SK-N-SH (cell line): ENCODE measurements around the gene C1QC. TPM values are rescaled to one million over a fixed set of nuclear protein-coding genes. Genes with fewer than 3 reads are reported as not detected.

Experiments
- CTCF ChIA-PET: fragments of 300-600, 350-600 bp; formaldehyde crosslinking; extraction: SDS; loops from one replicate; lab custom pipeline; 2021; lab: Yijun Ruan, JAX
- POLR2A ChIA-PET: fragments of 350-600 bp; sonication (Branson Sonifier 250); formaldehyde crosslinking; extraction: SDS; loops from one replicate; lab custom pipeline; 2020; ENCODE audit warnings: antibody characterized with exemption, inconsistent platforms; lab: Yijun Ruan, JAX
- DNase-seq: peaks from one replicate; pipeline ENCODE4 v3.0.0; 2012
- H2AFZ ChIP-seq: fragments of 200-600 bp; sonication (generic); 2 replicates; pipeline ENCODE4 v1.8.1; 2016; ENCODE audit warnings: antibody characterized with exemption, mild to moderate bottlenecking, low read depth
- H3F3A ChIP-seq: fragments of 200-600 bp; sonication (generic); replicated peaks from 2 replicates; pipeline ENCODE3; 2016; ENCODE audit warnings: antibody characterized with exemption, mild to moderate bottlenecking; ENCODE audit not compliant: insufficient read depth
- H3K27ac ChIP-seq, 2 experiments: fragments of 200-500 bp in 1 of 2; fragments of 200-600 bp in 1 of 2; sonication (Bioruptor generic) in 1 of 2; sonication (generic), shearing (Covaris generic) in 1 of 2; 2 replicates each; pipeline versions ENCODE4 v1.5.1 to v1.6.1; 2014 to 2016; ENCODE audit warnings: low read depth in 2 of 2, inconsistent platforms in 1 of 2, low read length in 1 of 2, mild to moderate bottlenecking in 1 of 2, mixed read lengths in 1 of 2
- H3K27me3 ChIP-seq: fragments of 200-600 bp; sonication (generic), shearing (Covaris generic); 2 replicates; pipeline ENCODE4 v1.6.1; 2016; ENCODE audit warnings: mixed run types; ENCODE audit not compliant: insufficient read depth
- H3K36me3 ChIP-seq, 2 experiments: fragments of 200-500 bp in 1 of 2; fragments of 200-600 bp in 1 of 2; sonication (Bioruptor generic) in 1 of 2; sonication (generic) in 1 of 2; replicated peaks in 1 of 2; 2 replicates each; pipeline versions ENCODE3 to v1.5.1; 2014 to 2016; ENCODE audit warnings: low read length in 1 of 2, mild to moderate bottlenecking in 1 of 2; ENCODE audit not compliant: insufficient read depth in 2 of 2, control insufficient read depth in 1 of 2
- H3K4me1 ChIP-seq, 2 experiments: fragments of 200-500 bp in 1 of 2; fragments of 200-600 bp in 1 of 2; sonication (Bioruptor generic) in 1 of 2; sonication (generic), shearing (Covaris generic) in 1 of 2; 2 replicates each; pipeline versions ENCODE4 v1.5.1 to v1.6.1; 2014 to 2016; ENCODE audit warnings: low read depth in 1 of 2, low read length in 1 of 2, mixed run types in 1 of 2; ENCODE audit not compliant: insufficient read depth in 2 of 2, control insufficient read depth in 1 of 2
- H3K4me2 ChIP-seq: fragments of 200-600 bp; sonication (generic), shearing (Covaris generic); 2 replicates; pipeline ENCODE4 v1.6.1; 2017; ENCODE audit warnings: mixed run types
- H3K4me3 ChIP-seq, 2 experiments: fragments of 200-500 bp in 1 of 2; fragments of 200-600 bp in 1 of 2; sonication (Bioruptor generic) in 1 of 2; sonication (generic), shearing (Covaris generic) in 1 of 2; 2 replicates each; pipeline versions ENCODE4 v1.5.1 to v1.8.1; 2014 to 2016; ENCODE audit warnings: low read depth in 2 of 2, inconsistent platforms in 1 of 2, low read length in 1 of 2, mild to moderate bottlenecking in 1 of 2, mixed read lengths in 1 of 2, moderate library complexity in 1 of 2
- H3K79me2 ChIP-seq: fragments of 200-600 bp; sonication (generic); 2 replicates; pipeline ENCODE4 v1.8.1; 2017; ENCODE audit warnings: mild to moderate bottlenecking; ENCODE audit not compliant: insufficient read depth
- H3K9ac ChIP-seq: fragments of 200-600 bp; sonication (generic); 2 replicates; pipeline ENCODE4 v1.6.1; 2017; ENCODE audit warnings: mixed run types
- H3K9me2 ChIP-seq: fragments of 200-600 bp; sonication (generic); 2 replicates; pipeline ENCODE4 v1.6.1; 2017; ENCODE audit warnings: mixed run types
- H3K9me3 ChIP-seq: fragments of 200-600 bp; sonication (generic); 2 replicates; pipeline ENCODE4 v1.6.1; 2017; ENCODE audit warnings: mixed run types, mild to moderate bottlenecking, moderate library complexity
- H4K20me1 ChIP-seq: fragments of 200-600 bp; sonication (generic); 2 replicates; pipeline ENCODE4 v1.6.1; 2017; ENCODE audit warnings: mild to moderate bottlenecking, mixed run types; ENCODE audit not compliant: insufficient read depth
- CHD2 ChIP-seq: fragments of 150-350 bp; IDR thresholded peaks from 2 replicates; pipeline ENCODE4 v1.6.1; 2018; ENCODE audit warnings: low read length; ENCODE audit not compliant: partially characterized antibody
- ELF1 ChIP-seq: IDR thresholded peaks from 2 replicates; pipeline ENCODE4 v1.4.0; 2012
- EP300 ChIP-seq, 2 experiments: IDR thresholded peaks; 2 replicates each; pipeline versions ENCODE4 v1.4.0 to v1.6.1; 2012; ENCODE audit warnings: borderline replicate concordance in 1 of 2, low read depth in 1 of 2, low read length in 1 of 2
- FOSL2 ChIP-seq: IDR thresholded peaks from 2 replicates; pipeline ENCODE4 v1.4.0; 2012; ENCODE audit warnings: low read depth, mild to moderate bottlenecking, moderate library complexity, borderline replicate concordance
- FOXJ3 ChIP-seq: sonication (generic); formaldehyde crosslinking; IDR thresholded peaks from 2 replicates; pipeline ENCODE4 v1.5.1; 2020; ENCODE audit warnings: mild to moderate bottlenecking, missing genetic modification reagents
- MEF2A ChIP-seq: IDR thresholded peaks from 2 replicates; pipeline ENCODE4 v1.4.0; 2012; ENCODE audit warnings: low read depth, borderline replicate concordance
- MXI1 ChIP-seq: IDR thresholded peaks from 2 replicates; pipeline ENCODE4 v1.6.1; 2012; ENCODE audit warnings: mild to moderate bottlenecking, low read depth, low read length, improper control_type of control experiment
- NFIC ChIP-seq: IDR thresholded peaks from 2 replicates; pipeline ENCODE4 v1.4.0; 2012; ENCODE audit warnings: borderline replicate concordance
- POLR2AphosphoS5 ChIP-seq: IDR thresholded peaks from 2 replicates; pipeline ENCODE4 v1.6.1; 2012; ENCODE audit warnings: low read depth, low read length
- RCOR1 ChIP-seq: fragments of 150-350 bp; IDR thresholded peaks from 2 replicates; pipeline ENCODE4 v1.6.1; 2017; ENCODE audit warnings: antibody characterized with exemption, low read length
- RFX5 ChIP-seq: IDR thresholded peaks from 2 replicates; pipeline ENCODE4 v1.6.1; 2012; ENCODE audit warnings: mild to moderate bottlenecking, improper control_type of control experiment, low read length
- RXRA ChIP-seq: IDR thresholded peaks from 2 replicates; pipeline ENCODE4 v1.4.0; 2012; ENCODE audit warnings: low read depth, mild to moderate bottlenecking, borderline replicate concordance
- SIN3A ChIP-seq: IDR thresholded peaks from 2 replicates; pipeline ENCODE4 v1.6.1; 2012; ENCODE audit warnings: low read depth, mild to moderate bottlenecking, low read length, moderate library complexity, borderline replicate concordance
- TAF1 ChIP-seq: IDR thresholded peaks from 2 replicates; pipeline ENCODE4 v1.6.1; 2012; ENCODE audit warnings: low read depth, mild to moderate bottlenecking, low read length, moderate library complexity, borderline replicate concordance
- TEAD4 ChIP-seq: IDR thresholded peaks from 2 replicates; pipeline ENCODE4 v1.4.0; 2012; ENCODE audit warnings: mild to moderate bottlenecking, borderline replicate concordance; ENCODE audit not compliant: insufficient read depth
- YY1 ChIP-seq: IDR thresholded peaks from 2 replicates; pipeline ENCODE4 v1.4.0; 2012; ENCODE audit warnings: low read depth, mild to moderate bottlenecking
- WGBS: methylation state at CpG from one replicate; pipeline ENCODE4 v1.1.6; 2017; ENCODE audit warnings: low lambda C conversion rate; 5-methylcytosine and 5-hydroxymethylcytosine counted together
- polyA plus RNA-seq, 3 experiments: library from polyadenylated mRNA; depleted of rRNA; stranded (reverse); fragments of >200 nt; gene quantifications; 2 replicates each; pipeline ENCODE4 v1.2.3, GENCODE V29; 2012
- TF ChIP-seq, protein P1 (sequence below): fragments of 200-600 bp; sonication (generic); IDR thresholded peaks from 2 replicates; pipeline ENCODE4 v1.6.1; 2017; ENCODE audit warnings: antibody characterized with exemption, mild to moderate bottlenecking, moderate library complexity
- TF ChIP-seq, protein P2 (sequence below): IDR thresholded peaks from 2 replicates; pipeline ENCODE4; 2012
- TF ChIP-seq, protein P3 (sequence below): fragments of 150-350 bp; IDR thresholded peaks from 2 replicates; pipeline ENCODE4 v1.6.1; 2016; ENCODE audit warnings: mild to moderate bottlenecking, low read depth, low read length
- TF ChIP-seq, protein P4 (sequence below): IDR thresholded peaks from 2 replicates; pipeline ENCODE4 v1.4.0; 2012; ENCODE audit warnings: low read depth

C1QC gene
- polyA plus RNA-seq, 1 of the 3 experiments (the other 2 are of a cell fraction) = not detected

DNA sequence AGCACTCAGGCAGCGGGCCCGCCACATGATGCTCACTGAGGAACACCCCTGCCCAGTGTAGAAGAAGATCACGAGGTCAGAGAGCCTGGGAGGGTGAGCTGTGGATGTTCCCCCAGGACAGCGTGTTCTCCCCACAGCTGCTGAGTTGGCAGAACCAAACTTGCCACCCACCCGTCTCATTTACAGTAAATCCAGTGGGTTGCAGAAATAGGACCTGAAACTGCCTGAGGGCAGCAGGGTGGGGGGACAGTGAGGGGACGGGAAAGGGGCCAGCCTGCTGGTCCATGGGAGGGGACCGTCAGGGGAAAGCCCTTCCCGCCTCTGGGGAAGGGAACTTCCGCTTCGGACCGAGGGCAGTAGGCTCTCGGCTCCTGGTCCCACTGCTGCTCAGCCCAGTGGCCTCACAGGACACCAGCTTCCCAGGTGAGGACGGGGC lies 9.5 kb downstream of the C1QC start, which contains the start of gene C1QB:
TSS of gene C1QB (plus strand) at position 356 of the 436 bp plus-strand sequence. CDS start 6,227 bp downstream, outside the sequence.
- H3K4me2 ChIP-seq = no peak within 1 kb of the TSS
- no peak within 1 kb of the TSS for H2AFZ ChIP-seq
- H3K4me3 ChIP-seq = no peak within 1 kb of the TSS
- WGBS = 73% methylated on average over 11 of the region's 13 CpGs
- CTCF ChIA-PET = interaction anchor here (0.6 to 4.1 kb wide), 5 partner anchors 9 to 273 kb away, joined by 4 to 19 read pairs (median 5); partner anchors contain the start of gene C1QC
- H4K20me1 ChIP-seq = no peaks in the 10 kb centered on the region
- H3K79me2 ChIP-seq = no peaks in the 10 kb centered on the region
- H3K9me2 ChIP-seq = no peaks in the 10 kb centered on the region
- POLR2A ChIA-PET = no interaction called here
- H3K27me3 ChIP-seq = peaks cover 21% of the 10 kb centered on the region
- no peaks in the 10 kb centered on the region for H3F3A ChIP-seq
- H3K9ac ChIP-seq = no peak within 1 kb of the TSS
- no peaks in the 10 kb centered on the region for H3K36me3 ChIP-seq
- peaks cover 0 to 10% of the 10 kb centered on the region in 2 experiments; a peak in 1 of 4 replicates for H3K4me1 ChIP-seq
- no peak for DNase-seq
- no peak within 1 kb of the TSS for H3K27ac ChIP-seq
- no peak for TF ChIP-seq YY1
- TF ChIP-seq MEF2A = no peak
- H3K9me3 ChIP-seq = no peaks in the 10 kb centered on the region

DNA sequence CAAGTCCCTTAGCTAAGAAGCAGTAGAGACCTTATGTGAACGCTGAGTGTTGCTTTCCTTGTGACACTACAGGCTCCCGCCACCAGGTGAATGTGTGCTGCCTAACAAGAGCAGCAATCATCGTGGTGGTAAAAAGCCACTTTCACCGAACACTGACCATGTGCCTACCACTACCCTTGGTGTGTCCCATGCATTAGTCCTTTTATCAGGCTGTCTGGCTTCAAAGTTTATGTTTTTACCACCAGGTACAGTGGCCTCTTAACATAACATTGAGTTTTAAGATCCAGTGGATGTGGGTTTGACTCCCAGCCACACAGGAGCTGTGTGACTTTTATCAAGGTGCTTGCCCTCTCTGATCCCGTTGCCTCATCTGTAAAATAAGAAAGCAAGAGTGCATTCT lies 11.3 kb downstream of the C1QC start:
- POLR2A ChIA-PET = no interaction called here
- H4K20me1 ChIP-seq = no peaks in the 10 kb centered on the region

More for the DNA sequence above, 11.3 kb downstream of the C1QC start:
- H3K27me3 ChIP-seq = peaks cover 21% of the 10 kb centered on the region
- no peaks in the 10 kb centered on the region for H3K9me2 ChIP-seq
- H2AFZ ChIP-seq = no peak overlapping the region
- peaks cover 0 to 10% of the 10 kb centered on the region in 2 experiments; a peak in 1 of 4 replicates for H3K4me1 ChIP-seq
- TF ChIP-seq SIN3A (no peak), MEF2A (no peak), TAF1 (no peak), RCOR1 (no peak), EP300 (IDR thresholded peaks at IDR 0.05; ENCODE audit: borderline replicate concordance in 1 of 2, low read depth in 1 of 2, low read length in 1 of 2) (no peak), FOSL2 (no peak), FOXJ3 (CRISPR knock-in tag) (no peak), ELF1 (no peak), CHD2 (no peak), POLR2AphosphoS5 (no peak), RFX5 (no peak), TEAD4 (no peak), RXRA (no peak), NFIC (no peak), MXI1 (no peak)
- TF ChIP-seq, protein P1, sequence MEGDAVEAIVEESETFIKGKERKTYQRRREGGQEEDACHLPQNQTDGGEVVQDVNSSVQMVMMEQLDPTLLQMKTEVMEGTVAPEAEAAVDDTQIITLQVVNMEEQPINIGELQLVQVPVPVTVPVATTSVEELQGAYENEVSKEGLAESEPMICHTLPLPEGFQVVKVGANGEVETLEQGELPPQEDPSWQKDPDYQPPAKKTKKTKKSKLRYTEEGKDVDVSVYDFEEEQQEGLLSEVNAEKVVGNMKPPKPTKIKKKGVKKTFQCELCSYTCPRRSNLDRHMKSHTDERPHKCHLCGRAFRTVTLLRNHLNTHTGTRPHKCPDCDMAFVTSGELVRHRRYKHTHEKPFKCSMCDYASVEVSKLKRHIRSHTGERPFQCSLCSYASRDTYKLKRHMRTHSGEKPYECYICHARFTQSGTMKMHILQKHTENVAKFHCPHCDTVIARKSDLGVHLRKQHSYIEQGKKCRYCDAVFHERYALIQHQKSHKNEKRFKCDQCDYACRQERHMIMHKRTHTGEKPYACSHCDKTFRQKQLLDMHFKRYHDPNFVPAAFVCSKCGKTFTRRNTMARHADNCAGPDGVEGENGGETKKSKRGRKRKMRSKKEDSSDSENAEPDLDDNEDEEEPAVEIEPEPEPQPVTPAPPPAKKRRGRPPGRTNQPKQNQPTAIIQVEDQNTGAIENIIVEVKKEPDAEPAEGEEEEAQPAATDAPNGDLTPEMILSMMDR = no peak; the same call in 1 of the 2 replicates
- TF ChIP-seq, protein P2, sequence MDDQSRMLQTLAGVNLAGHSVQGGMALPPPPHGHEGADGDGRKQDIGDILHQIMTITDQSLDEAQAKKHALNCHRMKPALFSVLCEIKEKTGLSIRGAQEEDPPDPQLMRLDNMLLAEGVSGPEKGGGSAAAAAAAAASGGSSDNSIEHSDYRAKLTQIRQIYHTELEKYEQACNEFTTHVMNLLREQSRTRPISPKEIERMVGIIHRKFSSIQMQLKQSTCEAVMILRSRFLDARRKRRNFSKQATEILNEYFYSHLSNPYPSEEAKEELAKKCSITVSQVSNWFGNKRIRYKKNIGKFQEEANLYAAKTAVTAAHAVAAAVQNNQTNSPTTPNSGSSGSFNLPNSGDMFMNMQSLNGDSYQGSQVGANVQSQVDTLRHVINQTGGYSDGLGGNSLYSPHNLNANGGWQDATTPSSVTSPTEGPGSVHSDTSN = no peak
- TF ChIP-seq, protein P3, sequence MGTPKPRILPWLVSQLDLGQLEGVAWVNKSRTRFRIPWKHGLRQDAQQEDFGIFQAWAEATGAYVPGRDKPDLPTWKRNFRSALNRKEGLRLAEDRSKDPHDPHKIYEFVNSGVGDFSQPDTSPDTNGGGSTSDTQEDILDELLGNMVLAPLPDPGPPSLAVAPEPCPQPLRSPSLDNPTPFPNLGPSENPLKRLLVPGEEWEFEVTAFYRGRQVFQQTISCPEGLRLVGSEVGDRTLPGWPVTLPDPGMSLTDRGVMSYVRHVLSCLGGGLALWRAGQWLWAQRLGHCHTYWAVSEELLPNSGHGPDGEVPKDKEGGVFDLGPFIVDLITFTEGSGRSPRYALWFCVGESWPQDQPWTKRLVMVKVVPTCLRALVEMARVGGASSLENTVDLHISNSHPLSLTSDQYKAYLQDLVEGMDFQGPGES = no peak
- TF ChIP-seq, protein P4, sequence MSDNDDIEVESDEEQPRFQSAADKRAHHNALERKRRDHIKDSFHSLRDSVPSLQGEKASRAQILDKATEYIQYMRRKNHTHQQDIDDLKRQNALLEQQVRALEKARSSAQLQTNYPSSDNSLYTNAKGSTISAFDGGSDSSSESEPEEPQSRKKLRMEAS = no peak
- no peak overlapping the region for H3K9ac ChIP-seq
- H3F3A ChIP-seq = no peaks in the 10 kb centered on the region
- no peak overlapping the region for H3K4me2 ChIP-seq
- DNase-seq = no peak
- H3K27ac ChIP-seq = no peak overlapping the region
- 60% methylated on average over 5 of the region's 5 CpGs for WGBS
- CTCF ChIA-PET = interaction anchor here (0.7 to 4.1 kb wide), 8 partner anchors 11 to 234 kb away, joined by 3 to 19 read pairs (median 4); no protein-coding TSS in a partner anchor
- no peaks in the 10 kb centered on the region for H3K79me2 ChIP-seq
- H3K36me3 ChIP-seq = no peaks in the 10 kb centered on the region
- H3K9me3 ChIP-seq = no peaks in the 10 kb centered on the region
- H3K4me3 ChIP-seq = no peak overlapping the region
